ENCODE data around the gene COBL. TPM values are rescaled to one million over a fixed set of nuclear protein-coding genes. Genes with fewer than 3 reads are reported as not detected.

The COBL gene
- total RNA-seq, 1 experiment from 2014 or later, result 63.6 TPM

DNA sequence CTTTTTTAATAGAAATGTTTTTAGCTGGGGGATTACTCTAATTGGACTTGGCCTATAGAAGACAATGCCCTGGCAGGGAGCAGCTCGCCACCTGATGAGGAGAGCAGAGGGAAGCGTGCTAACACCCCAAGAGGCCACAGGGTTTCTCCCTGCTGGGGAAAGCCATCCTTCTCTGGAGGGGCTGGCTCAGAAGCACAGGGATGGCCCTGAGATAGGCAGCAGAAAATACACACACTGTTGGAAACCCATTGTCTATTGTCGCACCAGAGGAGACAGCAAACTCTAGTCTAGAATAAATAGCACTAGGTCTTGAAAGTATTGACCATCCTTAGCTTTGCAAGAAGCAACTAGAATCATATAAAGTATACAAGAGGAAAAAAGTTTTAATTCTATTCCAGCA lies 5.4 kb downstream of the COBL start:
- CTCF ChIA-PET, result interaction anchor here (0.9 kb wide), 1 partner anchor 56 kb away, joined by 5 read pairs; no protein-coding TSS in a partner anchor
- Mint-ChIP-seq H3K27me3 (ENCODE audit: insufficient read depth, unreplicated experiment) (no peaks in the 10 kb centered on the region), H3K36me3 (ENCODE audit: insufficient read depth, unreplicated experiment) (peaks cover 19% of the 10 kb centered on the region), H3K27ac (ENCODE audit: unreplicated experiment) (no peak overlapping the region), H3K9me3 (ENCODE audit: unreplicated experiment) (no peaks in the 10 kb centered on the region), H3K4me1 (ENCODE audit: low read depth, unreplicated experiment) (peaks cover 23% of the 10 kb centered on the region), H3K4me3 (ENCODE audit: unreplicated experiment) (no peak overlapping the region)
- POLR2A ChIA-PET, result interaction anchor here (0.8 kb wide), 1 partner anchor 39 kb away, joined by 3 read pairs; no protein-coding TSS in a partner anchor
- H3K9me3 ChIP-seq, result no peaks in the 10 kb centered on the region
- no peak for TF ChIP-seq CTCF (IDR thresholded peaks at IDR 0.05; ENCODE audit: insufficient read depth in 1 of 2, low read depth in 1 of 2, low read length in 1 of 2, severe bottlenecking in 1 of 2, unreplicated experiment in 1 of 2)
- DNase-seq, result no peak
- intact Hi-C loops (cut with micrococcal nuclease; ENCODE audit: unreplicated experiment), result loop anchor here (10.0 kb wide), 1 partner anchor 46 kb away; no protein-coding TSS in a partner anchor
- BruUV-seq (replicated peaks), result no TSS peak
- peaks cover 28% of the 10 kb centered on the region for H3K4me1 ChIP-seq
- H3K4me3 ChIP-seq (ENCODE audit: low read depth, low read length), result no peak overlapping the region
- no peaks in the 10 kb centered on the region; the same call in 1 of the 2 replicates for H3K36me3 ChIP-seq (ENCODE audit: control insufficient read depth, insufficient read depth, low read length)
- no peaks in the 10 kb centered on the region for H3K27me3 ChIP-seq (replicated peaks; ENCODE audit: control insufficient read depth, insufficient read depth, low read length)

DNA sequence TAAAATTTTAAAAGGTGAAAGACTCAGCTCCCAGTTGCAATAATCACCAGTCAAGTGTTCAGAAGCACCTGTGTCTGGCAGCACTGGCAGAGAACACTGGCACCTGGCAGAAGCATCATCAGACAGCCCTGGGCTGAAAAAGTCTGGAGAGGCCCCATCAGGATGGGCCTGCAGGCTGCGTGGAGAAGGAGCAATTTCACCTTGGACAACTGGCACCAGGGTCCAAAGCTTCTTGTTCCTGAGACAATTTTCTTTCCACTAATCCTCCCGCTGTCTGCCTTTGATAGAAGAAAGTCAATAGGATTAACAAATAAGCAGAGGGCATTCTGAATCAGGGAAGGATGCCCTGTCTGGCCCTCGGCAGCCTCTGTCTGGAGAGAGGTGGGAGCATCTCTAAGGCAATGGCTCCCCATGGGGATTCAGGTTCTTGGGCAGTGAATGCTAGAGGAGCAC lies 6.5 kb downstream of the COBL start:
- Histone ChIP-seq H3K36me3 (ENCODE audit: control insufficient read depth, insufficient read depth, low read length) (no peaks in the 10 kb centered on the region; the same call in 1 of the 2 replicates), H3K4me1 (peaks cover 28% of the 10 kb centered on the region), H3K27me3 (replicated peaks; ENCODE audit: control insufficient read depth, insufficient read depth, low read length) (no peaks in the 10 kb centered on the region), H3K4me3 (ENCODE audit: low read depth, low read length) (no peak overlapping the region), H3K9me3 (no peaks in the 10 kb centered on the region)
- Mint-ChIP-seq H3K36me3 (ENCODE audit: insufficient read depth, unreplicated experiment) (peaks cover 17% of the 10 kb centered on the region), H3K4me3 (ENCODE audit: unreplicated experiment) (no peak overlapping the region), H3K27ac (ENCODE audit: unreplicated experiment) (no peak overlapping the region), H3K27me3 (ENCODE audit: insufficient read depth, unreplicated experiment) (no peaks in the 10 kb centered on the region), H3K4me1 (ENCODE audit: low read depth, unreplicated experiment) (peaks cover 23% of the 10 kb centered on the region), H3K9me3 (ENCODE audit: unreplicated experiment) (no peaks in the 10 kb centered on the region)
- no TSS peak for BruUV-seq (replicated peaks)
- POLR2A ChIA-PET, result no interaction called here
- CTCF ChIA-PET, result interaction anchor here (0.5 to 2.6 kb wide), 5 partner anchors 30 to 148 kb away, joined by 3 to 21 read pairs (median 3); no protein-coding TSS in a partner anchor
- intact Hi-C loops (cut with micrococcal nuclease; ENCODE audit: unreplicated experiment), result loop anchor here (10.0 kb wide), 1 partner anchor 45 kb away; no protein-coding TSS in a partner anchor
- DNase-seq, result no peak
- no peak for TF ChIP-seq CTCF (IDR thresholded peaks at IDR 0.05; ENCODE audit: insufficient read depth in 1 of 2, low read depth in 1 of 2, low read length in 1 of 2, severe bottlenecking in 1 of 2, unreplicated experiment in 1 of 2)

- Mint-ChIP-seq H3K27ac (ENCODE audit: unreplicated experiment) (no peak overlapping the region), H3K27me3 (ENCODE audit: insufficient read depth, unreplicated experiment) (no peaks in the 10 kb centered on the region), H3K4me3 (ENCODE audit: unreplicated experiment) (no peak overlapping the region), H3K9me3 (ENCODE audit: unreplicated experiment) (no peaks in the 10 kb centered on the region), H3K4me1 (ENCODE audit: low read depth, unreplicated experiment) (peaks cover 23% of the 10 kb centered on the region), H3K36me3 (ENCODE audit: insufficient read depth, unreplicated experiment) (peaks cover 19% of the 10 kb centered on the region)
- no TSS peak for BruUV-seq (replicated peaks)
- no peaks in the 10 kb centered on the region; the same call in 1 of the 2 replicates for H3K36me3 ChIP-seq (ENCODE audit: control insufficient read depth, insufficient read depth, low read length)
- DNase-seq, result no peak
- no peak for TF ChIP-seq CTCF (IDR thresholded peaks at IDR 0.05; ENCODE audit: insufficient read depth in 1 of 2, low read depth in 1 of 2, low read length in 1 of 2, severe bottlenecking in 1 of 2, unreplicated experiment in 1 of 2)
- H3K9me3 ChIP-seq, result no peaks in the 10 kb centered on the region
- ChIA-PET POLR2A (no interaction called here), CTCF (interaction anchor here (0.5 to 2.6 kb wide), 6 partner anchors 31 to 147 kb away, joined by 3 to 21 read pairs (median 3); no protein-coding TSS in a partner anchor)
- peaks cover 23% of the 10 kb centered on the region for H3K4me1 ChIP-seq
- intact Hi-C loops (cut with micrococcal nuclease; ENCODE audit: unreplicated experiment), result loop anchor here (1.0 to 10.0 kb wide), 2 partner anchors 45 to 58 kb away; no protein-coding TSS in a partner anchor
- no peaks in the 10 kb centered on the region for H3K27me3 ChIP-seq (replicated peaks; ENCODE audit: control insufficient read depth, insufficient read depth, low read length)
- H3K4me3 ChIP-seq (ENCODE audit: low read depth, low read length), result no peak overlapping the region
Observed at GRCh38 chr7:51309361-51310130, 7.1 kb downstream of the COBL start.

Data from Caco-2 (cell line).